Stimulated activated CD4-positive, alpha-beta T cell treated with anti-CD3 and anti-CD28 coated beads, Interleukin-4, amount 100 ng/mL, for 24 hours (primary cell): Measurements from ENCODE around the gene KCNJ4.
"Not testable (repeated sequence)": the region's sequence is repeated elsewhere in the genome, so short reads cannot be mapped to it uniquely, and the experiment has no call there.

Experiments used
- DNase-seq: peaks from one replicate; pipeline ENCODE4 v3.0.0-alpha.2; 2020

The KCNJ4 gene

GRCh38 chr22:38404419-38404818 lies 50.6 kb downstream of the KCNJ4 start:
- DNase-seq, result no peak

- no peak for DNase-seq
These were observed 51.2 kb downstream of the KCNJ4 start for GRCh38 chr22:38403812-38404211.

GRCh38 chr22:38402204-38402603 lies 52.8 kb downstream of the KCNJ4 start:
- no peak for DNase-seq

- DNase-seq, result no peak
These were observed 53.5 kb downstream of the KCNJ4 start for GRCh38 chr22:38401336-38402084.

- DNase-seq, result not testable (repeated sequence)
These were observed 54.7 kb downstream of the KCNJ4 start for GRCh38 chr22:38400256-38400655.

GRCh38 chr22:38398609-38399461 lies 56.2 kb downstream of the KCNJ4 start:
- peak; percentile 81 for DNase-seq

GRCh38 chr22:38398181-38398608 lies 56.8 kb downstream of the KCNJ4 start:
- DNase-seq, result peak; percentile 36

- DNase-seq, result no peak
These were observed 57.6 kb downstream of the KCNJ4 start for GRCh38 chr22:38397189-38398085.

GRCh38 chr22:38396440-38397069 lies 58.4 kb downstream of the KCNJ4 start:
- DNase-seq, result not testable (repeated sequence)

GRCh38 chr22:38395944-38396343 lies 59.1 kb downstream of the KCNJ4 start:
- not testable (repeated sequence) for DNase-seq

GRCh38 chr22:38394929-38395624 lies 59.9 kb downstream of the KCNJ4 start:
- not testable (repeated sequence) for DNase-seq

- DNase-seq, result not testable (repeated sequence)
These were observed 65.6 kb downstream of the KCNJ4 start for GRCh38 chr22:38389428-38389818.

- DNase-seq, result not testable (repeated sequence)
These were observed 66.2 kb downstream of the KCNJ4 start for GRCh38 chr22:38388506-38389427.

GRCh38 chr22:38386918-38387317 lies 68.1 kb downstream of the KCNJ4 start:
- not testable (repeated sequence) for DNase-seq

GRCh38 chr22:38383417-38383816 lies 71.6 kb downstream of the KCNJ4 start:
- no peak for DNase-seq

- not testable (repeated sequence) for DNase-seq
These were observed 73.6 kb downstream of the KCNJ4 start for GRCh38 chr22:38381371-38381770.
